ENCODE measurements around the gene IPO4.

IPO4 gene

DNA sequence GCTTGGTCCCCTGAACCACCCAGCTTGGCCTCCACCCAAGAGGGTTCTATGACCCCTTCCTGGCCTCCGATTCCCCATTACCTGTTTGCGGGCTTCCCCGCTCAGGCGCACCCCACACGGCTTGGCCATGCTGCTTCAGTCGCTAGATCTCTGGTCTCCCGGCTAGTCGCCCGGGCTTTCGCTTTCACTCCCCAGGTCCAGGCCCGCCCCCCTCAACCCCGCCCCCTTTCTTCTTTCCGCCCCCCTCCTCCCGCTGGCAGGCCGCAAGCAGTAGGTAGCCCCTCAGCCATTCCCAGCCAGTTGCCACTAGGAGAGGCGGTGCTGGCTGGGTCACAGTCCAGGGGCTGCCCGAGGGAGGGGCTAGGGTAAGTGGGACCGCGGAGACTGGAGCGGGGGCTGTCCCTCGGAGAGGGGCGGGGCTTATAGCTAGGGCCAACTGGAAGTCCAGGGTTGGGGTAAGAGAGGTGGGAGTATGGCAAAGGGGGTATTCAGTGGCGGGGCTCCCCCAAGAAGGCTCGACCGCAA is 42.1 kb downstream of the IPO4 start, which contains the start of gene PSME2:
PSME2 (minus strand) TSS at position 158 of the 525 bp plus-strand sequence; CDS start at position 129, 29 bp downstream.
- peak; percentile 46 to 94 (median 87) for DNase-seq

DNA sequence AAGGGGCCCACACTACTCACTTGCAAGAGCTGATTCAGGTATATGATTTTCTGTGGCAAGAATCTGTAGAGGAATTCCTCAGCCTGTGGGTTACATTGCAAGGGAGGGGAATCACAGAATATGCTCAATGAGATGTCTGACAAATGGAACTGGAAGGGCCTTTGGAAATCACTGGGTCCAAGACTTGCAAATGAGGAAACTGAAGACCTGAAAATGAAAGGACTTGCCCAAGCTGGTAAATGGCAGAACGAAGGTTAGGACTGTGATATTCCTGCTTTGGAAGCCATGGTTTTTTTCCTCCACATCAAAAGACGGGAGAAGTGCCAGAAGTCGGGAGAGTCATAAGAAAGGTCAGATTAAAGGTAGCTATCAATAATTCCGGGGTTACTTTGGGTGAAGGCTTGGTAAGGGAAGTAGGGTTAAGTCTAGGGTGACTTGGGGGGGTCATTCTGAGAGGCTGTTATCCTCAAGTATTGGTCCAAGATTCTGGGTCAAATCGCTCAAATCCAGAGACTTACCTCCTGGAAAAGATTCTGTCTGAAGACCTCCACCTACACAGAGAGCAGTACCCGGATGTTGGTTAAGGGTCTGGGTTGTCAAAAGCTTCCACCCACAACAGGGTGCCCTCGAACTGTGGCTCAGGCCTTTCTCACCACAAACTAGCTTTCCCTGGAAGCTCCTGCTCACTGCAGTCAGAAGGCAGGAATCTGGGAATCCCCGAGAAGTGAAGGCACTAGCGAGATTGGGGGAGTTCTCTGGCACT is 42.7 kb downstream of the IPO4 start:
- no peak for DNase-seq

DNA sequence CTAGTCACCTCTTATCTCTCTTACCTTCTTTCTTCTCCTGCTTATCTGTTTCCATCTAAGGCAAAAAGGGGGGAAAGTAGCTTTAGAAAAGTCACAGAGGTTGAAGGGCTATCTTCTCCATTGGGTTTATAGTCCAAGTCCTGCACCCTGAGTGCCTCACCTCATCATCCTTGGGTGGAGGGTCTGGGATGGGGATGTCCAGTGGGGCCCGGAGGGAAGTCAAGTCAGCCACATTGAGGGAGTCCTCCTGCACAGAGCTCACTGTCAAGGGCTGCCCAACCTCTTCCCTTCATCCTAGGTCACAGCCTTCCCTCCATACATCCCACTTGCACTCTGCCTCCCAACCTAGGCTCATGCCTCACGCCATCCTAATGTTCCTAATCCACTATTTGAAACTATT is 43.4 kb downstream of the IPO4 start:
- no peak for DNase-seq

DNA sequence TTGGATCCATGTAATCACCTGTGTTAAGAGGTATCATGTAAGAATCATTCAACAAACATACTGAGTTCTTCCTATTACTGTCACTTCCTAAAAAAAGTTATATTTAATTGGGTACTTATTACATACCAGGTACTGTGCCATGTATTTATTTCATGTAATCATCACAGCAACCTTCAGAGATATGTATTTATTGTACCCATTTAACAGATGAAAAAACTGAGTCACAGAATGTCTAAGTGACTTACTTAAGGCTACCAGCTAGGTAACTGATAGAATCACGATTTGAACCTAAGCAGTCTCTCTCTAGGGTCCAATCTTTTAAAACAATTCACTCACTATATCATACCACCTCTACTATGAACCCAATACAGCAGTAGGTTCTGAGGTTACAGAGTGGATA is 44.2 kb downstream of the IPO4 start:
- DNase-seq = no peak

DNA sequence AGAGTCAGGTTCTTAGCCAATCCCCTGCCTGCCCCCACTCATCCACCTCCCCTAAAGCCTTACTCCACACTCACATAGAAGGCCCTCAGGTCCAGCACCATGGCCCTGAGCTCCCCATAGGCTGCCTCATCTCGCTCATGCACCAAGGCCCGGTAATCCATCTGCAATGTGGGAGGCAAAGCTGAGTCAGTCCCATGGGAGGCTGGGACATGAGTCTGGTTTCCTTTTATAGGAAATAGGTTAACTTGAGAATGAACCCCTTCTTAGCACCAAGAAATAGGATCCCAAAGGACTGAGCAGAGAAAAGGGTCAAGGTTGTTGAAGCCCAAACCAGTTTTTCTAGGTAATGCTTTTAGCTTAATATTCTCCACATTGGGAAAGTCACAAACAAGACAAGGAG is 45.1 kb downstream of the IPO4 start:
- DNase-seq = no peak

DNA sequence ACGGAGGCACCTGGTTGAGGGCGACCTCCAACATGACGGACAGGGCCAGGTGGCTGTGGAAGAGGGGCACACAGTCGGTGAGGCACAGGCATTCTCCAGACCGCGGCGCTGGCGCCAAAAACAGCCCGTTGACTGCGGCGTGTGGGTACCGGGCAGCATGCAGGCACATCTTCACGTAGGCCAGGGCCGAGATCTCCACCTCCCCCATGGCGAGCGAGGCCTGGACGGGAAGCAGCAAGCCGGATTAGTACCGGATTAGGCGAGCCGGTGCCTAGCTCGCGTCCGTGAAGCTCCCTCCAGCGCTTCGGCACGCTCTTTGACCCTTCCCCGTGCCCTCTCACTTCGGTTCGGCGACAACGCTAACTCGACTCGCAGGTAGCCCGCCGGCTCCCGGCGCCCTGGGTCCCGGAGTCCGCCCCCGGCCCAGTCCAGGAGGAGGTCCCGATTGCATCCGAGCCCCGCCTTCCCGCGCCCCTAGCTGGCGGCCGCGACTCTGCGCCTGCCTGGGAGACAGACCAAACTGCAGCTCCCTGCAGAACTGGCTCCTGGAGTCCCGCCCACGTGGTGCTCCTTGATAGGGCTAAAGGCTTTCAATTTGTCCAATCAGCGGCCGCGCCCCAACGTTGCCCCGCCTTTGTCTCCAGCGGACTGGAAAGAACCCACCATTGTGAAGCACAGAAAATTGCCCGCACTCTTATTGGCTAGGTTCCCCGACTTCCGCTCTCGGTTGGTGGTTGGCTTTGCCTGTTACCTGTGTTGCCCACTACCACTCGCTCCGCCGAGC is 47.3 kb downstream of the IPO4 start, which contains the start of gene EMC9:
EMC9 (minus strand) TSS at position 495 of the 784 bp plus-strand sequence; CDS start at position 208, 287 bp downstream.
- peak; percentile 90 to 99 (median 98) for DNase-seq

DNA sequence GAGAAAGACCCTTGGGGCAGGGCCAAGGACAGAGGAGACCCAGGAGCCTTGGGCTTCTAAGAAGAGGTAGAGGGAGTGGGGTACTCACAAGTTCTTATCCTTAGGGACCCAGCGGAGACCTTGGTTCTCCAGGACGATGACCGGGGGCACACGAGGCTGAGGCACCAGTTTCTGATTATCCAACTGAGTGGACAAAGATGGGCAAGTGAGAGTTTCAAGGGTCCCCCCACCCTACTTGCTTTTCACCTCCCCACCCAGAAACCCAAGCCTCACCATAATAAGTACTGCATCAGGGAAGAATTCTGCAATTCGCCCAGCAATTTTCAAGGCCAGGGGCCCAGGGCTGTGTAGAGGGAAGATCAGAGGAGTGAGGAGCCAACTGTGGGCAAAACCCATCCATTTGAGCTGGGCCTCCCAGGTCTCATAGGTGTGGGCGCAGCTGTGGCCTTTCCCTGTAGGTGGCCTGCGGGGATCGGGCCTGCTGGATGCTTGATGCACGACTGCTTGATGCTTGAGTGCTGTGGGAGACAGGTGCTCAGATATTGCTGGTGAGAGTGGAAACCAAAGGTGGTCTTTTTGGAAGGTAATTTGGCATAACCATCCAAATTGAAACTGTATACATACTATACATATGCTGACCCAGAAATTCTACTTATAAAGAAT is 49.2 kb downstream of the IPO4 start:
- no peak for DNase-seq

DNA sequence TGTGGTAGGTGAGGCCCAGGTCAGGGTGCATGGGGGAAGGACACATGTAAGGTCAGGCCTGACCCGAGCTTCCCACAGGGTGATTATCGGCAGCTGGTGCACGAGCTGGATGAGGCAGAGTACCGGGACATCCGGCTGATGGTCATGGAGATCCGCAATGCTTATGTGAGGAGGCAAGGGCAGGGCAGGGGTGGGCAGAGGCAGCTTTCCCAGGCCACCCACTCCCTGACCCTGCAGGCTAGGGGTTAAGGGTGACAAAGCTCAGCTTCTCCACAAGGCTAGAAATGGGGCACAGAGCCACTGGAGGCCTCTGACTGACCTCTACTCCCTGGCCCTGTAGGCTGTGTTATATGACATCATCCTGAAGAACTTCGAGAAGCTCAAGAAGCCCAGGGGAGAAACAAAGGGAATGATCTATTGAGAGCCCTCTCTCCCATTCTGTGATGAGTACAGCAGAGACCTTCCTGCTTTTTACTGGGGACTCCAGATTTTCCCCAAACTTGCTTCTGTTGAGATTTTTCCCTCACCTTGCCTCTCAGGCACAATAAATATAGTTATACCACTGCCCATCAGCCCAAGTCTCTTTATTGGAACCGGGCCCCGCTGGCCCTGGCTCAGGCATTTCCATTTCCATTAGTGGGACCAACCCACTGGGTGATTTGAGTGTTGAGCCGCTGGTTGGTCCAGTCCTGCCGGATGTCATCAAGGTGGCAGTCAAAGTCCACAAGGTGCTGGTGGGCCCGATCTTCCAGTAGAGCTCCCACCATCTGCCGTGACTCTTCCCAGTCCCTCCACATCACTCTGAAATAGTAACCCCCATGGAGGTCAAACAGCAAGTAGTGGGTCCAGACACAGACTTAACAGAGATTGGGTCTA is 50.0 kb downstream of the IPO4 start:
- no peak for DNase-seq

DNA sequence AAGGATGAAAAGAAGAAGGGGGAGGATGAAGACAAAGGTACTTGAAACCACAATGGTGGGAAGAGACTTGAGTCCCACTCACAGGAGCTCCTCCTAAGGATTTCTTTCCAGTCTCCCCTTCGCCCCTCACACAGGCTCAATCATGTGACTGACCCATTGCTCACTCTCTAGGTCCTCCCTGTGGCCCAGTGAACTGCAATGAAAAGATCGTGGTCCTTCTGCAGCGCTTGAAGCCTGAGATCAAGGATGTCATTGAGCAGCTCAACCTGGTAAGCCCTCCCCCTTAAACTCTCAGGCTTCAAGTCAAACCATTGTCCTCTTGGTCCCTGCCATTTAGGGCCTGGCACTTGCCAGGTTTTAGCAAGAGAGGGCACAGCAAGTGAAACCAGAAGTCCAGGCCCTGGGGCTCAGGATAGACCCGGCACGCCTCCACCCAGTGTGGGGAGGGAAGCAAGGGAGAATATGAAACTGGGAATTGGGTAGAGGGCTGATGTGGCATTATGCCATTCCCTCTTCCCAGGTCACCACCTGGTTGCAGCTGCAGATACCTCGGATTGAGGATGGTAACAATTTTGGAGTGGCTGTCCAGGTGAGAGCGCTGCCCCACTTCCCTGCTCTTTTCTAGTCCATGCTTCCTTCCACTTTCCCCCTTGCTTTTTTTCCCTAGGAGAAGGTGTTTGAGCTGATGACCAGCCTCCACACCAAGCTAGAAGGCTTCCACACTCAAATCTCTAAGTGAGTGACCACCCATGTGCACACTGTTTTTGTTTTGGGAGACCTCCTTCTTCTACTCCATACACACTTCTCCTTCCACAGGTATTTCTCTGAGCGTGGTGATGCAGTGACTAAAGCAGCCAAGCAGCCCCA is 50.9 kb downstream of the IPO4 start:
- no peak for DNase-seq

DNA sequence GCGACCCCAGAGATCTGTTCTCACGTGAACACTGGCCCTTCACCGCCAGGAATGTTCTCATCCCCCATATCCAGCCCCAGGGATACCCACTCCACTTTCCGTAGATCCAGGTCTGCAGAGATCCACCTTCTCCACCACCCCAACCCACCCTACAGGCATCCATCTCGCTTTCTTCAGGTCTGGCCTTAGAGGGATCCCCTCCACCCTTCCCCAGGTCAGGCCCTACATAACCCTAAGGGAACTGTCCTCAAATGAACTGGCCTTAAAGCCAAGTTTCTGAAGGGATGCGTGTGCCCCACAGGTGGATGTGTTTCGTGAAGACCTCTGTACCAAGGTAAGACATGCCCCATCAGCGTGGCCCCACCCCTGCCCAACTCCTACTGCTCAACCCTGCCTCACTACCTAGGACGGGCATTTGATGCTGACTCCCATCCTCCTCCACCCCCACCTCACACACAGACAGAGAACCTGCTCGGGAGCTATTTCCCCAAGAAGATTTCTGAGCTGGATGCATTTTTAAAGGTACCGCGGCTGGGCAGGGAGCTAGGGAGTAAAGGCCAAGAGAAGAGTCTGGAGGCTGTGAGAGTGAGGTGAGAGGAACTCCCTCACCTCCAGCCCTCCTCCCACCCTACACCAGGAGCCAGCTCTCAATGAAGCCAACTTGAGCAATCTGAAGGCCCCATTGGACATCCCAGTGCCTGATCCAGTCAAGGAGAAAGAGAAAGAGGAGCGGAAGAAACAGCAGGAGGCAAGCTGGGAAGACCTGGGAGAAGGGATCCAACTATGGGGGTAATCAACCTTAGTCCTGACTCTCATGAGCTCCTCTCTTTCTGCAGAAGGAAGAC is 51.7 kb downstream of the IPO4 start:
- DNase-seq = no peak

DNA sequence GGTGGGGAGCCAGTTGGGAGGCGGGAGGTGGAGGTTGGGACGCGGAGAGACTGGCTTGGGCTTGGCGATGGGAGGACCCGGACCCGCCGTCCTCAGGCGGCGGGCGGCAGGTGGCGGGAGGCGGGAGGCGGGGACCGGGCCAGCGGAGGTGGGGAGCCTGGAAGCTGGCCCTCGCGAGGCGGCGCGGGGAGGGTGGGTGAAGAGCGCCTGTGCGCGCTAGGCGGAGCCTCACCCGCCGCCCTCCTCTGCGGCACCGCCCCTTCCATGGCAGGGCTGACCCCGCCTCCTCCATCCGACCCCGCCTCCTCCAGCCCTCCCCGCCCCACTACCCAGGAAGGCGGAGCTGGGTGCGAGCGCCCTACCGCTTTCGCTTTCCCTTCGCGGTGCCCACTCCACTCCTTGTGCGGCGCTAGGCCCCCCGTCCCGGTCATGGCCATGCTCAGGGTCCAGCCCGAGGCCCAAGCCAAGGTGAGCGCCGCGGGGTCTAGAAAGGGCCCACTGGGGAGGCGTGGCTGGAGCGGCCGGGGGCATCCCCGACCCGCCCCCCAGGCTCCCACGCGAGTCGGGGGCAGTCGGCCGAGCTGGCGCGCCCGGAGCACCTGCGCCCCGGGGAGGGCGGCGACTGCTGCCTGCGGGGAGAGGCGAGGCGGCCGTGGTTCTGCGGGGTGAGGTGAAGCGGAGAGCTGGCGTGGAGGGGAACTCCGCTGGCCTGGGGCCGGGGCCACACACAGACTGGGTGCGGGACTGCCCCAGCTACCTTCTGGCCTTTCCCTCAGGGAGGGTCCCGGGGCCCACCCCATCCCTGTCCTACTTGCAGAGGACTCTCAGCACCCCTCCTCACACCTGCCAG is 52.6 kb downstream of the IPO4 start, which contains the start of gene PSME1:
PSME1 (plus strand) TSS at position 361 of the 850 bp plus-strand sequence; CDS start at position 430, 69 bp downstream.
- DNase-seq = peak; percentile 29 to 94 (median 88)

DNA sequence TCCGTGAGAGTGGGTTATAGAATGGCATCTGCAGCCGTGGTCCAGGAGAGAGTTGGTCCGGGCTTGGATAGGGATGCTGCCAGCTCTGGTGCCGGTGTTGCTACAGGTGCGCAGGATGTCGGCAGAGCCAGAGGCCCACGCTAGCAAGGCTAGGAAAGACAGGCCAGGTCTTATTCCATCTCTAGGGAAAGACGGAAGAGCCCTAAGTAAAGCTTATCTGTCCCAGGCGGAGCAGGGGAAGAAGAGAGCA is 53.1 kb downstream of the IPO4 start:
- DNase-seq = no peak

DNA sequence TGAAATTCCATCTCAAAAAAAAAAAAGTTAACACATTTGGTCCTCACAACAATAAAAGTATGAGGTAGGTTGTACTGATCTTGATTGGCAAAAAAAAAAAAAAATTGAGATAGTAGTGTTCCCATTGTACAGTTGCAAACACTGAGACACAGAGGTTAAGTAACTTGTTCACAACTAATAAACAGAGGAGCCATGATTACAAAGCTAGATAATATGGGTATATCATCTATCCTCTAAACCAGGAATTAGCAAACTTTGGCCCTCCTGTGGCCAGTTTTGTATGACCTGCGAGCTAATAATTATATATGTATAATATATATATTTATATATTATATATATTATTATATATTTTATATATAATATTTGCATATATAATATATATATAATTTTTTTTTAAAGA is 54.9 kb downstream of the IPO4 start:
- no peak for DNase-seq

DNA sequence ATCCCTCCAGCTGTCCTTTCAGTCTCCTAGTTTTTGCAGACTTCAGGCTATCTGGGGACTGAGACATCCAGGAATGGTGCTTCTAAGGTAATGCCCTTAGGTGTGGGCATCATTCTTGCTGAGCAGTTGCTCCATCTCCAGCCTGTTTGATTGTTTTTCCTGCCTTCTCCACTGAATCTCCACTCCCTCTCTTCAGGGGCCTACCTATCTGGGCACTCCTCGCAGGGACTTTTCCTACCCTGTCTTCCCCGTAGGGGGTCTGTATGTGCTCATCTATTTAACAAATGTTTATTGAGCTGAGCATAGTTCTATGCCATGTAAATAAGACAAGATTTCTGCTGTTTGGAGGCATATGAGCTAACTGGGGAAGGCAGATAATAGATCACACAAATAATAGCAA is 55.6 kb downstream of the IPO4 start:
- no peak for DNase-seq

DNA sequence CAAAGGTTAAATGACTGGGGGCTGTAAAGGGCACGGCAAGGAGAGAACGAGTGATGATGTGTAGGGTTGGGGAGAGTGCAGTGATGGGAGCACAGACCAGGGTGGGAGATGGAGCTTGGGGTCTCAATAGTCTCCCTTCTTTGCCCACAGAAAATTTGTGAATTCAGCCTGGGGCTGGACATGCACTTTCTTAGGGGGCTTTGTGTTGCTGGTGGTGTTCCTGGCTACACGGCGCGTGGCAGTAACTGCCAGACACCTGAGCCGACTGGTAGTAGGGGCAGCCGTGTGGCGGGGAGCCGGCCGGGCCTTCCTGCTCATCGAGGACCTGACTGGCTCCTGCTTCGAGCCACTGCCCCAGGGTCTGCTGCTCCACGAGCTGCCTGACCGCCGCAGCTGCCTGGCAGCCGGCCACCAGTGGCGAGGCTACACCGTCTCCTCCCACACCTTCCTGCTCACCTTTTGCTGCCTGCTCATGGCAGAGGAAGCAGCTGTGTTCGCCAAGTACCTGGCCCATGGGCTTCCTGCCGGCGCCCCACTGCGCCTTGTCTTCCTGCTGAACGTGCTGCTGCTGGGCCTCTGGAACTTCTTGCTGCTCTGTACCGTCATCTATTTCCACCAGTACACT is 56.4 kb downstream of the IPO4 start:
- no peak for DNase-seq

DNA sequence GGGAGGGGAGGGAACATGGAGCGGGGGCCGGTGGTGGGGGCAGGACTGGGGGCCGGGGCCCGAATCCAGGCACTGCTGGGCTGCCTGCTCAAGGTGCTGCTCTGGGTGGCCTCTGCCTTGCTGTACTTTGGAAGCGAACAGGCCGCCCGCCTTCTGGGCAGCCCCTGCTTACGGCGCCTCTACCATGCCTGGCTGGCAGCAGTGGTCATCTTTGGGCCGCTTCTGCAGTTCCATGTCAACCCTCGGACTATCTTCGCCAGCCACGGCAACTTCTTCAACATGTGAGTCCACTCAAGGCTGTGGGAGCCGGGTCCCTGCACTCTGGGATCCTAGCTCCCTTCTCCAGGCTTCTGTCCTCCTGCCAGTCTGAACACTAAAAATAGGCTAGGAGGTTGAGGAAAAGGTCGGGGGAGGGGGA is 57.1 kb downstream of the IPO4 start:
- no peak for DNase-seq

DNA sequence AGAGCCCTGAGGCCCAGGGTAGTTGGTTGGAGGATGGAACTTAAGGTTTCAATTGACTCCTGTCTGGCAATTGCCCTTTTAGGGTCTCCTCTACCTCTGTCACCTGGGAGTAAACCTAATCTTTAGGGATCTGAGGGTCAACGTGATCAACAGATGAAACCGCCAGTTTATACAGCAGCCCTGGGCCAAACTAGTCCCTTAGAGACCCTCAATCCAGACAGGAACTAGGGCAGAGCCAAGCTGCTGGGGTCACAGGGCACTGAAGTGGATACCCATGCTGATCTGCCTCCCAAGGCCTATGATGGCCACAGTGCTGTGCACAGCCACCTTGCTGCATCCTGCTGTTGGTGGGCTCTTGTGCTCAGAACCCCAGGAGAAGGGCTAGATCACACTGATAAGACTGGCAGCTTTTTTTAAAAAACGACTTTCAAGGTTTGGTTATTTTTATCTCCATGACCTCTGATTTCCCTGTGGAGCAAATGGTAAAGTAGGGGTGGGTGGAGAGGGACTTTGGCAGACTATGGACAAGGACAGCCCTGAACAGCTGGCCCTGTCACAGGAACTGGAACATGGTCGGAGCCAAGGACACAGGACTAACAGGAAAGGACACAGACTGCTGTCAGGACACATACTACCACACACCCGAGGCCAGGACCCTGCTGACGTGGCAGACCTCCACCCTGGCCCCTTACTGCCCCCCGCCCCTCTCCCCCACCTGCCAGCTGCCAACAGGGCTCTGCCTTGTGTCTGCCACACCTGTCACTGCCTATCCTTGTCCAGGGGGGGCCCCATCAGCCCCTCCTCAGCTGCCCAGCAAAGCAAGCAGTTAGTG is 57.7 kb downstream of the IPO4 start:
- no peak for DNase-seq

DNA sequence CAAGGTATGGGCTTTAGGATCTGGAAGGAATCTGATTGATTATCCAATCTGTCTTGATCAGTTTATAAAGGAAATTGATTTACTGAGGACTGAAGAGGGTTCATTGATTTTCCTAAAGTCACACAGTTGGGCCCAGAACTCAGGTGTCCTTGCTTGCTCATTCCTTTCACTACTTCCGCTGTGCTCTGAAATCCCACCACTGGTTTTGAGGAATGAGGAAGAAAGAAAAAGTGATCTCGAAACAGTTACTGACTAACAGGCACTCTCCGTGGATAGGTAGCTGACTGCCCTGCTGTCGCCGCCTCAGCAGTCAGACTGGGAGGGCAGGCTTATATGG is 58.3 kb downstream of the IPO4 start, which contains the start of gene FITM1:
FITM1 (plus strand) TSS at position 280 of the 337 bp plus-strand sequence. CDS start 905 bp downstream, outside the sequence.
- no peak for DNase-seq
